GM21529 (cell line): ENCODE results near the gene NBEAL2.
"Not testable (repeated sequence)": the region's sequence is repeated elsewhere in the genome, so short reads cannot be mapped to it uniquely, and the experiment has no call there.

Experiments used
- ATAC-seq: cut with Tn5 transposase; IDR thresholded peaks from one replicate; pipeline ENCODE4 v1.9.1; 2021; ENCODE audit not compliant: unreplicated experiment

NBEAL2 gene

DNA sequence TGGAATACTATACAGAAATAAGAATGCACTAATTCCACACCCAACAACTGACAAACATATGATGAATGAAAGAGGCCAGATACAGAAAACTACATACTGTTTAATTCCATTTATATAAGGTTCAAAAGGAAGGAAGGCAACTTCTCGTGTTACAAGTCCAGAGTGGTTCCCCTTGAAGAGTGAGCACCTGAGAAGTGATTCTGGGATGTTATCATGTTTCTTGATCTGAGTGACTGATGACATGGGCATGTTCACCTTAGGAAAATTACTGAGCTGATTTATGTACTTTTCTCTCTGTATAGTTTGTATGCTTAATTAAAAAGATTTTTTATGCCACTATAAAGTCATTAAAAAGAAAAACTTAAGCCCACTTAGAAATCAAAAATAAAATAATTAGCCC, 16.5 kb upstream of the NBEAL2 start:
- no peak for ATAC-seq

DNA sequence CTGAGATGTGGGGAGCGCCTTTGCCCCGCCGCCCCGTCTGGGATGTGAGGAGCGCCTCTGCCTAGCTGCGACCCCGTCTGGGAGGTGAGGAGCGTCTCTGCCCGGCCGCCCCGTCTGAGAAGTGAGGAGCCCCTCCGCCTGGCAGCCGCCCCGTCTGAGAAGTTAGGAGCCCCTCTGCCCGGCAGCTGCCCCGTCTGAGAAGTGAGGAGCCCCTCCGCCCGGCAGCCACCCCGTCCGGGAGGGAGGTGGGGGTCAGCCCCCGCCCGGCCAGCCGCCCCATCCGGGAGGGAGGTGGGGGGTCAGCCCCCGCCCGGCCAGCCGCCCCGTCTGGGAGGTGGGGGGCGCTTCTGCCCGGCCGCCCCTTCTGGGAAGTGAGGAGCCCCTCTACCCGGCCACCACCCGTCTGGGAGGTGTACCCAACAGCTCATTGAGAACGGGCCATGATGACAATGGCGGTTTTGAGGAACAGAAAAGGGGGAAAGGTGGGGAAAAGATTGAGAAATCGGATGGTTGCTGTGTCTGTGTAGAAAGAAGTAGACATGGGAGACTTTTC, 15.4 kb upstream of the NBEAL2 start:
- ATAC-seq, result not testable (repeated sequence)

DNA sequence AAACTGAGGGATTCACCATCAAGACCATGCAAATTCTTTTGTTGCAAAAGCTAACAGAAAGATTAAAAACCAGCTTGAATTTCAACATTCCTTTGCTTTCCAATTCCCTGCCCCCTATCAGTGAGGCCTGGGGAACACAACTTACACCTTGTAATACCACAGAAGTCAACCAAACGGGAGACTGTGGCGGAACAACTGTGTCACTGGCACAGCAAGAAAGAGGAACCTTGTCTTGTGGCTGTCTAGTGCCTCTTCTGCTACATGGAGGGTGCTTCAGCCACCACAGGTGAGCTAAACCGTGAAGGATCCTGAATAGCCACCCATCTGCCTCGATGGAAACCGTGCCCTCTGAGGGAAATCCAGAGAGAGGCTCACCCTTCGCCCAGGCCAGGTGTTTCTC, 14.3 kb upstream of the NBEAL2 start:
- no peak for ATAC-seq

DNA sequence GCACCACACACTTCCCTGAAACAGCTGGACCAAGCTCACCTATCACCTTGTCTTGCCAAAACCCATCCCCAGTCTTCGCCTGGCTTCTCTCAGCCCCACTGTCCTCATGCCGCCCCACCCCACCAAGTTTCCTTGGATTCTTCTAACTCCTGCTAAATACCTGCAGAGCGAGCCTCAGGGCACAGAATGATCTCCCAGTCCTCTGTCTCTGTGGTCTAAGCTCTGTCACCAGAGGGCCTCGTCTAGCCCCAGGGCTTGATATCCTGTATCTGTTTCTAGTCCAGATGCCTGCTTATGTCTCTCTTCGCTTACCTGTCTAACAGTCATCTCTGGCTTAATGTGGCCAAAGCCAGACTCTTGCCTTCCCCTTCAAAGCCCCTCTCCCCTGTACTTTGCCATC, 12.7 kb upstream of the NBEAL2 start:
- no peak for ATAC-seq

DNA sequence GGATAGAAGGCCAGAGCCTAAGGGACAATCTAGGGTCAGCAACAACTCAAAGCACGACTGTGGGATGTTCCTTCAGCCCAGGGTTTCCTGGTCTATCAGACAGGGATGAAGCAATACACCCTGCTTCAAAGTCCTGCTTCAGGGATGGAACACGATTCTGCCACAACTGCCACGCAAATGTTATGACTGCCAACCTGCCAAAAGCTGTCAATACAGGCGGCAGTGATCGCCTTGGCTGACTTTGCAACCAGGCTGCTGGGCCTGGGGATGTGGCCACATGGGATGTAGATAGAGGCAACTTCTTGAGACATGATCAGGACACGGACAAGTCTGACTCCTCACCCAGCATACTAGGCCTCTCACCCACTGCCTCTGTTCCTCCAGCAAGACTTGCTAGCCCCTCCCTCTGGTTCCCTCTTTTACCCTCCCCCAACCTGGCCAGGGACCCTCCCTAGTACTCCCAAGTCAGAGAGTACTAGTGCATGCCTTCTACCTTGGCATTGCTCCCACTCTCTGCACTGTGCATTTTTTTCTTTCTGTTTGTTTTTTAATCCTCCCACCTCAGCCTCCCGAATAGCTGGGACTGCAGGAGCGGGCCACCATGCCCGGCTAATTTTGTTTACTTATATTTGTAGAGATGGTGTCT, 10.6 kb upstream of the NBEAL2 start:
- no peak for ATAC-seq

DNA sequence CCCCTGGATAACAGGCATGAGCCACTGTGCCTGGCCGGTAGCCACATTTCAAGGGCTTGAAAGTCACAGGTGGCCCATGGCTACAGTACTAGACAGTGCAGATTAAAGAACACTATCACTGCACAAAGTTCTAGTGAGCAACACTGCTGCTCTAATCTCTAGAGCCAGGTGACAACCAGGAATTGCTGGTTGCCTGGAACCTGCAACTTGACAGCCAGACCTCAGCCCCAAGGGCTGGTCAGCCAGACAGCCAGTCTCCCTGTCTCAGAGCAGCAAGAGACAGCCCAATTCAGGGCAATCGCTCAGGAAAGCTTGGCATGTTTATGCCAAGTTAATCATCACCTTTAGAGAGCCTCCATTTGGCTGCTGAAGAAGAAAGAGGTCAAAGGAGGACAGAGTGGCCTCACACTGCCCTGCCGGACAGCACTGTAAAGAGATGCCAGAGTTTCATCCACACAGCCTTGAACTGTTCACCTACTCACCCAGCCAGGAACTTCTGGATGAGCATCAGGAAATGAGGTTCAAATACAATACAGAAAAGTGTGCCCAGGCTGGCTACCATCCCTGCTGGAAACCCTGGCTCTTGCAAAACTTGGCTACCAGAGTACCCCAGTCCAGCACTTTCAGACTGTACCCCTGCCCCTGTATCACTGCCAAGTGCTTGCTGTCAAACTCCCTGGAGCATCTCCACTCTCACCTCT, 8.9 kb upstream of the NBEAL2 start:
- ATAC-seq, result no peak

DNA sequence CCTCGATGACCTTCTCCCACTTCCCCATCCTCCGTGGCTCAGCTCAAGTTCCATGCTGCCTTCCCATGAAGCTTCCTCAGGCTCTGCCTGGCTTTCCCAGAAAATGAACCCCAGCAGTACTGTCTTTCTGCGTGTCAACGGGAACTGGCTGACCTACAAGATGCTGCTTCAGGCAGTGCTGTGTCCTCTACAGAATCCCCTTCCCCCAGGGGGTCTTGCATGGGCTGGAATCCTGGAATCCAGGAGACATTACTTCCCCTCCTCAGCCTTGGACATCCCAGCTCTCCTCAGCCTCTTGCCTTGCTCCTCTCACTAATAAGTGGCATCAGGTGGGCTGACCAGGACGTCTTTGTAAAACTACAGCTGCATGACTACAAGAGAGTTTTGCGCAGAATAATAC, 8.3 kb upstream of the NBEAL2 start:
- no peak for ATAC-seq

DNA sequence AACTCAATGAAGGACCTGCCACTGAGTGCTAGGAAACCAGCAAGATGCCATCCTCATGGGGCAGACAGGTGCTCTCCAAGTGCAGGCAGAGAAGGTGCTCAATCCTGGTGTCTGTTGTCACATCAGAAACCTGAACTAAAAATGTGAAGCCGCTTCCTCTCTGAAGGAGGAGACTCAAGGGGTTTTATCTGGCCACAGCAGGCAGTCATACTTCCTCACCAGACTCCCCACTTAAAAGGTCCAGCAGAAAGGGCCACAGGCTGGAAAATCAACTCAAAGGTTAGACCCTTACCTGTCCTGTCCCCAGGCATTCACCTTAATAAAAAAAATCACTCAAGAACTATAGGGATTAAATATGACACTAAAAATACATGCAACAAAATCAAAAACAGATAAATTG, 7.7 kb upstream of the NBEAL2 start:
- ATAC-seq, result no peak

DNA sequence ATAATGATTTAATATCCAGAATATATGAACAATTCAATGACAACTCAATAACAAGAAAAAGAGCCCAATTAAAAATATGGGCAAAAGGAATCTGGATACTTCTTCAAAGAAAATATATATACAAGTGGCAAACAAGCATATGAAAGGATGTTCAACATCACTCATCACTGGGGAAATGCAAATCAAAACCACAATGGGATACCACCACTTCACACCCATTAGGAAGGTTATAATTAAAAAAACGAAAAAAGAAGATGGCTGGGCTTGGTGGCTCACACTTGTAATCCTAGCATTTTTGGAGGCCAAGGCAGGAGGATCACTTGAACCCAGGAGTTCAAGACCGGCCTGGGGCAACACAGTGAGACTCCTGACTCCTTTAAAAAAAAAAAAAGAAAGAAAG, 7.1 kb upstream of the NBEAL2 start:
- no peak for ATAC-seq

DNA sequence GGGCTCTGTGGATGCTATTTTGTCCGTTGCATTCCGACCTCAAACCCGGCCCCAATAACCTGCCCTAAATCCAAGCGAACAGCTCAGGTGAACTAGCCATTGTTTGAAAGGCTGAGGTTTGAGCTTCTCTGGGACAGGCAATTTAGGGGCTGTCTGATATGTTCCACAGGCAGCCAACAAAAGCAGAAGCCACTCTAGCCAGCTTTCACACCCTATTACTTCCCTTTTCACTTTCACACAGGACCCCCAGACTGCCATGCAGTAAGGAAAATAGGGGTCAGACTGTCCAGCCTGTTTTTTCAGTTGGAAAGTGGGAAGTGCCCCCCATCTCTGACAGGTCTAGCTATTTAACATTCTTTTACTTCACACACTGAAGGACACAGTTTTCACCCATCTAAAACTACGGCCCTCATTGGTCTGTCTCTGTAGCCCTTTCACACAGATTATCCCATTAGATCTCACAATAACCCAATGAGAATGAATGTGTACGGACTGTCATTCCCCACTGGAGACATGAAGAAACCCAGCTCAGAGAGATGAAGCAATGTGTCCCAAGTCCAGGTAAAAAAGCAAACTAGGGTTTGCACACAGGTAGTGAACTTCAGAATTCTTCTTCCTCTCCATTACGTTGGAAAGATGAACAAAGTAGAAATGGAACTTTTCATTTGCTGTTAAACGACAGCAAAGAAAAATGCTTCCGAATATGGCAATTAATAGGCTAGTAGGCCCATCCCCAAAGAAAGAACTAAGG, 4.9 kb upstream of the NBEAL2 start:
- no peak for ATAC-seq

DNA sequence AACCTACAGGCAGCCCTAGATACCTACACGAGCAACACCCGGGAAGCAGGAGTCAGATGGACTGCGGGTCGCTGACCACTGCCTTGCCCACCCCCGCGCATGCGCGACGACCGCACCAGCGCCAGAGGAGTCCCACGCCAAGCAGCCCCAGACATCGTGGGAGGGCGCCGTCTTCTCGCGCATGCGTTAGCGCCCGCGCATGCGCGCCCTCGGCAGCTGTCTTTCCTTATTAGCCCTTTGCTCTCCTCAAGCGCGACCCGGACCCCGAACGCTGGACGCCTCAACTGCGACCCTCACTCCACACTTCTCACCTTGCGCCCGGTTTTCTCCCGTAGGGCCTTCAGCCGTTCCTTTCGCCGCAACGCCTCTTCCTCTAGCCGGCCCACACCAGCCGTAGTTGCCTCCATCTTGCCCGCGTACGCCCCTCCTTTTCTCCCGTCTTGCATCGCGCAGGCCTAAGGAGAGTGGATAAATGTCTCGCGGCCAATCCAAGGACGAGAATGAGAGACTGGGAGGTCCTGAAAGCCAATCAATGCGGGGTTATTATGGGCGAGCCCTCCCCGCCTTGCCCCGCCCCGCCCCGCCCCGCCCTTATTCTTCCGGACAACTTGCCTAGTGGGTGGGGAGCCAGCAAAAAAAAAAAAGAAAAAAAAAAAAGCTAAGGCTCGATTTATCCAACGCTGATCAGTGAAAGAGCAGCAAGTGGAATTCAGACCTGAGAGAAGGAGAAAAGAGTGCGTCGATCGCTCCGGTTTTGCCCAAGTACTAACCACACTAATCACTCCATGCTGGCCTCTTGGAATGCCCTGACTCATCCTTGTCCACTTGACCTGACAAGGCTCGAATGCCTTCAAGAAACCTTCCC, 2.9 kb upstream of the NBEAL2 start, which contains the start of gene CCDC12:
Gene CCDC12 (minus strand): TSS at position 420 of the 865 bp plus-strand sequence. CDS start 13 bp downstream, at position 407.
- ATAC-seq, result peak; percentile 56

DNA sequence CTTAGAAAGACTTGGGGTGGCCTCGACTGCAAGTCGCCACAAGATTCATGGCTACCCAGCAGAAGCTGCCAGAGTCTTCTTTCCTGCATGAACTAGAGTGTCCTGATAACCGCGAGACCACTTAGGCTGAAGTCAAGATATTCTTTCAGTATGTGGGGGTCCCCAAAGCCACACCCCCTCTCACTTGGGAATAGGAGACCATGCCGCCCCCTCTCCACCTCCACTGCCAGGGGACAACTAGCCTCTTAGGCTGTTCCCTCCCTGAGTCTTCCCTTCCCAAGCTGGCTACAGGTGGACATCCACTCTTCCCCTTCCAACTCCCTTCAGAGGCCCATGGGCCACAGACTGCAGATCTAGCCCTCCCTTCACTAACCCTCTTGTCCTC, 1.7 kb upstream of the NBEAL2 start:
- no peak for ATAC-seq

DNA sequence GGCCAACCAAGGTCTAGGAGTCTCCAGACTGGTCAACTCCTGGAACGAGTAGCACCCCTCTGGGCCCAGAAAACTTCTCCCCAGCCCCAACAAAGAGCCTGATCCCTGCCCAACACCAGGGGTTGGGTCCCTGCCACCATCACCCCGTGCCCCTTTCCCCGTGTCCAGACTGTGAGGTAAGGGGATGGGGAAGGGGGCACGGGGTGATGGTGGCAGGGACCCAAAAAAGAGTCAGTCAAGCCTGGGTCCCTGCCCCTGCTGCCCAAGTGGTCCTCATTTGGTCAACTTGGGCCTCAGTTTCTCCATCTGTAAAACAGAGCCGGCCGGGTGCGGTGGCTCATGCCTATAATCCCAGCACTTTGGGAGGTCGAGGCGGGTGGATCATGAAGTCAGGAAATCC, 1.1 kb upstream of the NBEAL2 start:
- no peak for ATAC-seq

DNA sequence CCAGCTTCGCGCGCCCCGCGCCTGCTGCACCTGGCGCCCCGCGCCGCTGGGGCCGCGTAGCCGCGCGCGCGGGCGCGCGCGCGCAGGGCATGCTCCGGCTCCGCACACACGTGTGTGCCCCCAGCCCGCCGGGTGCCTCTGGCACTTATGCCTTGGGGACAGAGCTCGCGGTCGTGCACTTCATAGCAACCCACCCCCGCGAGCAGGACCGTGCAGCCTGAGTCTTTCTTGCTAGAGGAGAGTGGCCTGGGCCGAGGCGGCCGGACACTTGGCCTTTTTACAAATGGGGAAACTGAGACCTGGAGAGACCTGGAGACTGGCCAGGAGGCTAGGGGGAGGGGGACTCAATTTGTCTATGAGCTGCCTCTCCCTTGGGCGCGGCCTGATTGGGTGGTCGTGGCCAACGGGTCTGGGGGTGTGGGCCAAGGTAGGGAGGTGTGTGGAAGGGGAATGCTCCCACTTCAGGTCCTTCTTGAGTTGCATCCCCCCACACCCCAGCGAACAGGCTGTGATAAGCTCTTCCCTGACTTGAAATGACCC, 562 bp downstream of the NBEAL2 start:
- no peak for ATAC-seq

DNA sequence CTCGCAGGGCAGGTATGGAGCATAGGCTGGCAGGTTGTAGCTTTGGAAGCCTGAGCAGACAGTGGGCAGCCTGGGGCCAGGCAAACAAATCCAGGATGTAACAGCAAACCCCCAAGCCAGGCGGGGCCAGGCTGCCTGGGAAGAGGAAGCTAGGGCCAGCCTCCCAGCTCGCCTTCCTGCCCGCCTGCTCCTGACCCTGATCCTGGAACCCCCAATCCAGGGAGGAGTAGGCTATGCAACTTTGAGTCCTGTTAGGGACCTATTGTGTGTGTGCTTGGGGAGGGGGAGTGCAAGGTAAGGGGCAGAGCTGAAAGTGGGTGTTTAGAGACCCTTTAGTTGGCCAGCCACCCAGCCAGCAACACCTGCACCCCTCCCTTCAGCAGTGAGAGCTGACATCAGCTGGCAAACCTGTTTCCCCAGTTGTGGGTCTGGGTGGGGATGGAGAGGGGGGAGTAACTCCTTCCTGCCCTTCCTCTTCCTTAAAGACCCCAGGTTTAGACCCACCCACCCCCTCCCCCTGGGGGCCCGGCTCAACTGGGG, 2.5 kb downstream of the NBEAL2 start:
- ATAC-seq, result no peak

DNA sequence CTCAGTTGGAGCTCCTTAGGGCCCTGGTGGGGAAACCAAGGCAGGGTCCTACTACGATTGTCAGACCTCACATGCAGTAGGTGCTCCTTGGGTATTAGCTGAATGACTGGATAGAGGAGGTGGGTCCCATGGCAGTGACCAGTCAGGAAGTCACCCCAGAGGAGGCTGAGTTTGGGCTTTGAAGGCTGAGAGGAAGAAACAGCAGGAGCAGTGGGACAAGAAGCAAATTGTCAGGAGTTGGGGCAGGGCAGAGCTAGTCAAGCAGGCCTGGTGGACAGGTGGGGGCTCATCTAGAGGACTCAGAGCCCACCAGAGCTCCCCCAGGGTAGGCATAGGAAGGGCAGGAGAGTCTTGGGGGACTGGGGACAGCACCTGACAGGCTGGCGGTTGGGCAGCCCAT, 3.1 kb downstream of the NBEAL2 start:
- ATAC-seq, result no peak

DNA sequence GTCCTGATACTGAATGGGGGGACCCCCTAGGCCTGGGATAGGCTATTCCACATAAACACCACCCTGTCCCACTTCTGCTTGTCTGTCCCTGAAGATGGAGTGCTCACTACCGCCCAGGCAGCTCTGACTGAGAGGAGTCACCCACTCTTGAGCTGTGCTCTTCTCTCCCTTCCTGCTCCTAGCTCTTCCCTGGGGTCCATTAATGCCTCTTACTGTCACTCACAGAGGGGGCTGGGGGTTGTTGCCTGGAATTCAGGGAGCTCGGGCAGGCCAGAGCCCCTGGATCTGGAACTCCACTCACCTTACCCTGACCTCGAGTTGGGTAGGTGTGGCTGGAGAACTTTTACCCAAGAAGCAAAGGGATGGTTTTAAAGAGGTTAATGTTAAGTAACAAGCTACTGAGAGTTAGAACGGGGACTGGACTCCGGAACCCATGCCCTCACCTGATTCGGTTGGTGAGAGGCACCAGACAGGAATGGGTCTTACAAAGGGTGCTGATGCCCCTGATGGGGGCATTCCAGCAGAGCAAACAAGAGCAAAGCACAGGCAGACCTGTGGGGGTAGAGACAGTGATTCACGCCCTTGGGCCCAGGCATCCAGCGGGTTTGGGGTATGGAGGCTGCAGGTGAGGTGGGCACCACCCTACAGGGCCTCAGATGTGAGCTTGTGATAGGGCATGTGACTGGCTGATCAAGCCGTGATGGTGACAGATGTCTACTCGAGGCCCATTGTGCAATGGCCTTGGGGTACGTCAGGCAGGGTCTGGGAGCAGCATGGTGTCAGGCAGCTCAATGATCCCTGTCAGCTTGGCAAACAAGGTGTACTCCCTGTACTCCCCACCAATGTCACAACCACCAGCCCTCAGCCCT, 5.4 kb downstream of the NBEAL2 start:
- no peak for ATAC-seq

DNA sequence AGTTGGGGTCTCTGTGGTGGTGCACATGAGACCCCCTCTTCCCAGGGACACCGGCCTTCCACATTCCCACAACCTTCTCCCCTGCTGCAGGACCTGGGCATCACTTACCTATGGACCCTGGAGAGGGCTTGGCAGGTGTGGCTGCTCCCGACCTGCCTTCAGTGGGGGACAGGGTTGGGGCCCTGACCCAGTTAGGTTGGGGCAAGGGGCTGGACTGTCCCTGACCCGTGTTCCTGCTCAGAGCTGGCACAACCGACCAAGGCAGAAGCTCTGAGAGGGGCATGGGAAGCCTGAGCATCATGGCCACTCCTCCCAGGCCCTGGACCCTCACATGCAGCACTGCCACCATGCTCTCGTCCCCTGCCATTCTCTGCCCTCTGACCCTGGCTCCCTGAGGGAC, 6.1 kb downstream of the NBEAL2 start:
- no peak for ATAC-seq

DNA sequence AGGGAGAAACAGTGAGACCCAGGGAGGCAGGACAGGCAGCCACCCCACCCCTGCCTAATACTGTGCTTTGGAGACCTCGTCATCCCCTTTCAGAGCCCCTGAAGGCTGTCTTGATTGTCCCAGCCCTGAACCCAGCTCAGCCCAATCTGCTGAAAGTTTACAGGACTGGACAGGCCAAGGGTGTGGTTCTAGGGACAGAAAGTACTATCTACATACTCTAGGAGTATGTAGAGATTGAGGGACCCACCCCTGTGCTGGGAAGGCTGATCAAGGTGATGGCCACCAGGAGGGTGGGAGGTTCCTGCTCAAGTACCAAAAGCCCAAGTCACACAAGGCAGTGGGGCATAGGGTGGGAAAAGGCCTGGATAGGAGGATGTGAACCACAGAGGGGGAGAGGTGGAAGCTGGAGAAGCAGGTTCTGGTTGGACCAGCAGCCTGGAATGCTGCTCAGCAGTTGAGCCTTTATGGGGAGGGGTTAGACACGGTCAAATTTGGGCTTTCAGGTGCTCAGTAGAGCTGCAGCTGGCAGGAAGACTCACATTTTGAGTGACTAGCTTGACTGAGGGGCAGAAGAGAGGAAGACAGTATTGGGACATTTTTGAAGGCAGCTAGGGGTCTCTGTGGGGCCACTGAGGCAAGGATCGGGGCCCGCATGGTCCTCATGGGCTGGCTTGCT, 6.7 kb downstream of the NBEAL2 start:
- ATAC-seq, result no peak
